ENCODE results near the gene BUB1.

DNA sequence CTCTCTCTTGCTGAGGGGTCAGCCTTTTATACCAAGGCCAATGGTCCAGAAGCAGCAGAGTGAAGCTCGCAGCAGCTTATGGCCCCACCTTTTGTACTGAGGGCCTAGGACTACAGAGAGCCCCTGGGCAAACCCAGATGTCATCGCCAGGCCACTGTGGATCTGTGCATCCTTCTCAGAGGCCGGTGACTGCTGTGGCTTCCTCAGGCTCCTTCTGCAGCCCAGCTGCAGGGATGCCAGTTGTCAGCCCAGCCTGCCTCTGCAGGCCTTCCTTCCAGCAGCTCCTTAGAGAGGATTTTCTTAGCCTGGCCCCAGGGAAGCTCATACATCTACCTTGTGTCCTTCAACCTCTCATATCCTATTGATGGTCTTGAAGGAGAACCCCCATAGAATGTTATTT, 48.0 kb upstream of the BUB1 start:
- TF ChIP-seq, protein P1, sequence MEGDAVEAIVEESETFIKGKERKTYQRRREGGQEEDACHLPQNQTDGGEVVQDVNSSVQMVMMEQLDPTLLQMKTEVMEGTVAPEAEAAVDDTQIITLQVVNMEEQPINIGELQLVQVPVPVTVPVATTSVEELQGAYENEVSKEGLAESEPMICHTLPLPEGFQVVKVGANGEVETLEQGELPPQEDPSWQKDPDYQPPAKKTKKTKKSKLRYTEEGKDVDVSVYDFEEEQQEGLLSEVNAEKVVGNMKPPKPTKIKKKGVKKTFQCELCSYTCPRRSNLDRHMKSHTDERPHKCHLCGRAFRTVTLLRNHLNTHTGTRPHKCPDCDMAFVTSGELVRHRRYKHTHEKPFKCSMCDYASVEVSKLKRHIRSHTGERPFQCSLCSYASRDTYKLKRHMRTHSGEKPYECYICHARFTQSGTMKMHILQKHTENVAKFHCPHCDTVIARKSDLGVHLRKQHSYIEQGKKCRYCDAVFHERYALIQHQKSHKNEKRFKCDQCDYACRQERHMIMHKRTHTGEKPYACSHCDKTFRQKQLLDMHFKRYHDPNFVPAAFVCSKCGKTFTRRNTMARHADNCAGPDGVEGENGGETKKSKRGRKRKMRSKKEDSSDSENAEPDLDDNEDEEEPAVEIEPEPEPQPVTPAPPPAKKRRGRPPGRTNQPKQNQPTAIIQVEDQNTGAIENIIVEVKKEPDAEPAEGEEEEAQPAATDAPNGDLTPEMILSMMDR (IDR thresholded peaks at IDR 0.05): no peak
- no peak for TF ChIP-seq POLR2A (IDR thresholded peaks at IDR 0.05)
